ENCODE measurements around the gene SLC1A3. TPM values are rescaled to one million over a fixed set of nuclear protein-coding genes. Genes with fewer than 3 reads are reported as not detected.

SLC1A3 gene
- total and polyA plus RNA-seq, 2 of the 4 experiments (the other 2 are of a cell fraction): 0.27 to 1.3 TPM

- DNase-seq: no peak
- dilution Hi-C loops (cut with HindIII; ENCODE audit: low sequenced_read_pairs, unreplicated experiment) (no loop called here), in situ Hi-C loops (cut with MboI; ENCODE audit: low sequenced_read_pairs) (no loop called here)
Measured at GRCh38 chr5:36685631-36686288, 79.4 kb downstream of the SLC1A3 start.

More at GRCh38 chr5:36685631-36686288, 79.4 kb downstream of the SLC1A3 start:
- H3K4me1 ChIP-seq (ENCODE audit: control insufficient read depth, insufficient read depth, low read length): peaks cover 5% of the 10 kb centered on the region; the same call in 1 of the 2 replicates
- no peak overlapping the region for H3K23ac ChIP-seq (ENCODE audit: low read depth, low read length)
- H2BK5ac ChIP-seq (ENCODE audit: low read depth, low read length, poor library complexity, severe bottlenecking): no peak overlapping the region
- H3K27ac ChIP-seq (ENCODE audit: insufficient read depth, low read length): no peak overlapping the region
- H3K79me1 ChIP-seq (ENCODE audit: low read depth in 1 of 2, low read length in 2 of 2): no peaks in the 10 kb centered on the region
- no peak overlapping the region for H2AFZ ChIP-seq (replicated peaks; ENCODE audit: low read length, poor library complexity)
- H3K36me3 ChIP-seq (ENCODE audit: control insufficient read depth, insufficient read depth, low read length): no peaks in the 10 kb centered on the region
- no peak for ATAC-seq (ENCODE audit: low read depth)
- no peak overlapping the region for H4K91ac ChIP-seq (ENCODE audit: insufficient read depth, low read depth, low read length)
- ChIA-PET CTCF (no interaction called here), POLR2A (ENCODE audit: unreplicated experiment) (no interaction called here)
- H2BK20ac ChIP-seq (ENCODE audit: low read depth, low read length): no peak overlapping the region
- no peak overlapping the region for H3K18ac ChIP-seq (ENCODE audit: low read depth, low read length)
- H4K20me1 ChIP-seq (ENCODE audit: insufficient read depth, low read length): no peaks in the 10 kb centered on the region
- H4K5ac ChIP-seq (ENCODE audit: low read depth, low read length): no peak overlapping the region
- no peak overlapping the region for H4K8ac ChIP-seq (ENCODE audit: low read depth in 2 of 2, low read length in 2 of 2)
- no peaks in the 10 kb centered on the region for H3K9me3 ChIP-seq (ENCODE audit: control insufficient read depth, insufficient read depth, low read length)
- H3K4me2 ChIP-seq (ENCODE audit: low read depth, low read length): no peak overlapping the region
- intact Hi-C loops (cut with micrococcal nuclease): no loop called here
- no peak overlapping the region for H2AK5ac ChIP-seq (ENCODE audit: low read depth, low read length)
- no peak overlapping the region for H2AK9ac ChIP-seq (replicated peaks; ENCODE audit: low read depth, low read length, poor library complexity)
- H3K9me1 ChIP-seq (ENCODE audit: insufficient read depth, low read length): peaks cover 3% of the 10 kb centered on the region; the same call in 1 of the 2 replicates
- H3K27me3 ChIP-seq (ENCODE audit: control insufficient read depth, insufficient read depth, low read length): no peaks in the 10 kb centered on the region
- no peak overlapping the region for H2BK120ac ChIP-seq (ENCODE audit: low read depth, low read length)
- H3K14ac ChIP-seq (replicated peaks; ENCODE audit: low read depth, low read length): no peak overlapping the region
- H2BK15ac ChIP-seq (ENCODE audit: low read depth, low read length): no peak overlapping the region
- H3K4ac ChIP-seq (ENCODE audit: low read depth, low read length): no peak overlapping the region
- no TSS peak for BruUV-seq (replicated peaks)
- H3K4me3 ChIP-seq (ENCODE audit: insufficient read depth, low read depth, low read length): no peak overlapping the region
- H3K56ac ChIP-seq (ENCODE audit: extremely low read depth, insufficient read depth, low read length): no peak overlapping the region
- TF ChIP-seq RCOR1 (IDR thresholded peaks at IDR 0.05; ENCODE audit: insufficient replicate concordance, low read length) (no peak), CEBPB (IDR thresholded peaks at IDR 0.05; ENCODE audit: low read depth, low read length) (peak; percentile 66), CTCF (conservative IDR thresholded peaks at IDR 0.05; ENCODE audit: low read depth, low read length) (no peak)
- no peak overlapping the region for H3K9ac ChIP-seq (ENCODE audit: low read depth, low read length)
- no CpG with 5 or more reads among the region's 13 CpGs for WGBS, 2 experiments (ENCODE audit: extremely low coverage in 2 of 2, insufficient read length in 1 of 2)
